K562 (cell line): Measurements from ENCODE around the gene PSME1. TPM values are rescaled to one million over a fixed set of nuclear protein-coding genes. Genes with fewer than 3 reads are reported as not detected.

ENCODE experiments used
- ATAC-seq: fragments of 200-7000 bp; cut with Tn5 transposase; 3 replicates; pipeline ENCODE4 v1.9.1; 2020; ENCODE audit warnings: moderate library complexity
- BruUV-seq: library from RNA; stranded (reverse); fragments of 400-500 nt; replicated peaks from 2 replicates; lab custom pipeline; 2021; lab: Mats Ljungman, UMichigan
- CTCF ChIA-PET: fragments of 300-600 bp; formaldehyde crosslinking; extraction: SDS; loops from one replicate; lab custom pipeline; 2021; ENCODE audit warnings: low intra/inter-chr PET ratio; lab: Yijun Ruan, JAX
- POLR2A ChIA-PET: fragments of 300-600, 350-650 bp; sonication (Branson Sonifier 250); formaldehyde crosslinking; extraction: SDS; loops from one replicate; lab custom pipeline; 2021; ENCODE audit warnings: antibody characterized with exemption, inconsistent platforms; lab: Yijun Ruan, JAX
- DNase-seq, 4 experiments: peaks; one replicate each; pipeline versions ENCODE4 v3.0.0 to v3.0.0-alpha.2; 2011 to 2018; ENCODE audit warnings: low spot score in 3 of 4, mixed read lengths in 3 of 4; ENCODE audit errors: extremely low read depth in 1 of 4
- FAIRE-seq: peaks from 2 replicates; lab custom pipeline; 2011; peaks lifted over from hg19 to GRCh38; lab: Jason Lieb, UNC
- H2AFZ ChIP-seq: 2 replicates; pipeline ENCODE4 v1.6.0; 2011; ENCODE audit warnings: low read depth, low read length, control low read depth, inconsistent platforms
- H3K27ac ChIP-seq: fragments of 200-600 bp; 3 replicates; pipeline ENCODE4 v1.8.0; 2011; ENCODE audit warnings: low read depth, mild to moderate bottlenecking, control low read depth, inconsistent platforms, low read length, moderate library complexity, mixed read lengths; ENCODE audit errors: extremely low read depth
- H3K27me3 ChIP-seq, 2 experiments: fragments of 300-600 bp in 1 of 2; 2 replicates in 1 of 2; 3 replicates in 1 of 2; pipeline versions ENCODE4 v1.6.0 to v1.8.0; 2011; ENCODE audit warnings: inconsistent platforms in 2 of 2, low read length in 2 of 2, mild to moderate bottlenecking in 1 of 2, mixed read lengths in 1 of 2, moderate library complexity in 1 of 2; ENCODE audit not compliant: control insufficient read depth in 2 of 2, insufficient read depth in 2 of 2
- H3K36me3 ChIP-seq: fragments of 300-600 bp; 3 replicates; pipeline ENCODE4 v1.8.0; 2011; ENCODE audit warnings: mild to moderate bottlenecking, low read length, inconsistent platforms; ENCODE audit not compliant: control insufficient read depth, insufficient read depth
- H3K4me1 ChIP-seq, 2 experiments: fragments of 200-600 bp in 1 of 2; replicated peaks in 1 of 2; 2 replicates in 1 of 2; 3 replicates in 1 of 2; pipeline versions ENCODE4 v1.5.1 to v1.8.0; 2011; ENCODE audit warnings: inconsistent platforms in 2 of 2, low read length in 2 of 2, mild to moderate bottlenecking in 1 of 2, mixed read lengths in 1 of 2, moderate library complexity in 1 of 2; ENCODE audit not compliant: control insufficient read depth in 2 of 2, insufficient read depth in 2 of 2
- H3K4me2 ChIP-seq: 2 replicates; pipeline ENCODE4 v1.6.1; 2011; ENCODE audit warnings: low read length, control low read depth, inconsistent platforms, mixed read lengths; ENCODE audit not compliant: insufficient read depth
- H3K4me3 ChIP-seq: fragments of 200-600 bp; sonication (generic), shearing (Covaris generic); 2 replicates; pipeline ENCODE4 v1.5.1; 2016; ENCODE audit warnings: control low read depth, inconsistent platforms
- H3K79me2 ChIP-seq: fragments of 200-600 bp; 3 replicates; pipeline ENCODE4 v1.8.0; 2011; ENCODE audit warnings: low read length, inconsistent platforms; ENCODE audit not compliant: control insufficient read depth, insufficient read depth
- H3K9ac ChIP-seq, 2 experiments: 2 replicates each; pipeline versions ENCODE4 v1.6.0 to v1.6.1; 2011; ENCODE audit warnings: low read depth in 2 of 2, low read length in 2 of 2, control low read depth in 1 of 2, inconsistent platforms in 1 of 2, mild to moderate bottlenecking in 1 of 2, mixed read lengths in 1 of 2; ENCODE audit not compliant: insufficient read depth in 1 of 2
- H3K9me1 ChIP-seq: one replicate; pipeline ENCODE4 v1.6.0; 2011; ENCODE audit warnings: inconsistent platforms, mild to moderate bottlenecking, low read length, moderate library complexity; ENCODE audit not compliant: control insufficient read depth, insufficient read depth
- H3K9me3 ChIP-seq: replicated peaks from 2 replicates; pipeline ENCODE4 v1.5.1; 2011; ENCODE audit warnings: low read depth, low read length, inconsistent platforms; ENCODE audit not compliant: control insufficient read depth, insufficient read depth
- H4K20me1 ChIP-seq: replicated peaks from 2 replicates; pipeline ENCODE4 v1.6.1; 2011; ENCODE audit warnings: low read length, inconsistent platforms, mixed read lengths; ENCODE audit not compliant: control insufficient read depth, insufficient read depth
- FOXP1 ChIP-seq: sonication (generic); formaldehyde crosslinking; IDR thresholded peaks from 2 replicates; pipeline ENCODE4 v1.8.0; 2022; ENCODE audit warnings: mild to moderate bottlenecking, missing genetic modification reagents
- KDM2B ChIP-seq: fragments of 250-450 bp; sonication (Bioruptor Pico); IDR thresholded peaks from 2 replicates; pipeline ENCODE4 v1.8.0; 2021; ENCODE audit warnings: mild to moderate bottlenecking, moderate library complexity
- NBN ChIP-seq: fragments of 450-650 bp; IDR thresholded peaks from 2 replicates; pipeline ENCODE4 v1.6.1; 2016; ENCODE audit warnings: low read depth, mild to moderate bottlenecking
- XRCC4 ChIP-seq: IDR thresholded peaks from one replicate; pipeline ENCODE4 v1.6.1; 2011; ENCODE audit not compliant: insufficient read depth, insufficient read length; ENCODE audit errors: extremely low read depth
- ZBTB43 ChIP-seq: sonication (generic); formaldehyde crosslinking; IDR thresholded peaks from 2 replicates; pipeline ENCODE4 v1.8.0; 2023; ENCODE audit warnings: mild to moderate bottlenecking, missing genetic modification reagents
- WGBS: fragments of 100-300 bp; shearing (Covaris generic); methylation state at CpG from one replicate; pipeline ENCODE4 v1.1.6; 2016; ENCODE audit warnings: low coverage, mixed read lengths; ENCODE audit not compliant: insufficient coverage; ENCODE audit errors: missing lambda C conversion rate; 5-methylcytosine and 5-hydroxymethylcytosine counted together
- in situ Hi-C: fragments of 300-500 bp; cut with MboI; formaldehyde crosslinking; loops from 4 replicates; pipeline ENCODE4 v1.15.0; 2018; ENCODE audit warnings: inconsistent platforms, mixed read lengths
- intact Hi-C: fragments of 100-400 bp; cut with micrococcal nuclease; formaldehyde crosslinking; loops from 2 replicates; pipeline ENCODE4 v1.14.2; 2022
- polyA plus RNA-seq, 8 experiments: library from polyadenylated mRNA; depleted of rRNA in 4 of 8; stranded (reverse) in 5 of 8; unstranded in 3 of 8; fragments of >200 nt; fragmentation: Nextera tagmentation in 2 of 8; fragmentation: Illumina TruSeq in 1 of 8; extraction: Ambion mirVana in 2 of 8; extraction: Trizol in 1 of 8; gene quantifications; 2 replicates each; pipeline versions ENCODE4 v1.2.1 to v1.2.3, GENCODE V29; 2011 to 2014; ENCODE audit warnings: inconsistent platforms in 1 of 8, missing spikeins in 1 of 8
- total RNA-seq, 7 experiments: library from RNA; depleted of rRNA in 6 of 7; stranded (reverse); fragments of >200 nt in 6 of 7; fragmentation: Illumina TruSeq in 2 of 7; extraction: Trizol in 2 of 7; gene quantifications; 2 replicates each; pipeline versions ENCODE4 v1.2.1 to v1.2.3, GENCODE V29; 2011 to 2021; ENCODE audit warnings: low replicate concordance in 1 of 7
- TF ChIP-seq, protein P1 (sequence below), 2 experiments: fragments of 450-650 bp in 1 of 2; sonication (generic) in 1 of 2; formaldehyde crosslinking in 1 of 2; IDR thresholded peaks in 1 of 2; conservative IDR thresholded peaks in 1 of 2; 2 replicates each; pipeline versions ENCODE4 v1.6.1 to v1.8.1; 2016 to 2023; ENCODE audit warnings: mild to moderate bottlenecking in 2 of 2, moderate library complexity in 2 of 2, inconsistent platforms in 1 of 2, missing genetic modification reagents in 1 of 2

The PSME1 gene
- total and polyA plus RNA-seq, 9 of the 15 experiments (the other 6 are each of a cell fraction or from before 2014, with no cell fraction given) = 20.3 to 180 (median 67.5) TPM

DNA sequence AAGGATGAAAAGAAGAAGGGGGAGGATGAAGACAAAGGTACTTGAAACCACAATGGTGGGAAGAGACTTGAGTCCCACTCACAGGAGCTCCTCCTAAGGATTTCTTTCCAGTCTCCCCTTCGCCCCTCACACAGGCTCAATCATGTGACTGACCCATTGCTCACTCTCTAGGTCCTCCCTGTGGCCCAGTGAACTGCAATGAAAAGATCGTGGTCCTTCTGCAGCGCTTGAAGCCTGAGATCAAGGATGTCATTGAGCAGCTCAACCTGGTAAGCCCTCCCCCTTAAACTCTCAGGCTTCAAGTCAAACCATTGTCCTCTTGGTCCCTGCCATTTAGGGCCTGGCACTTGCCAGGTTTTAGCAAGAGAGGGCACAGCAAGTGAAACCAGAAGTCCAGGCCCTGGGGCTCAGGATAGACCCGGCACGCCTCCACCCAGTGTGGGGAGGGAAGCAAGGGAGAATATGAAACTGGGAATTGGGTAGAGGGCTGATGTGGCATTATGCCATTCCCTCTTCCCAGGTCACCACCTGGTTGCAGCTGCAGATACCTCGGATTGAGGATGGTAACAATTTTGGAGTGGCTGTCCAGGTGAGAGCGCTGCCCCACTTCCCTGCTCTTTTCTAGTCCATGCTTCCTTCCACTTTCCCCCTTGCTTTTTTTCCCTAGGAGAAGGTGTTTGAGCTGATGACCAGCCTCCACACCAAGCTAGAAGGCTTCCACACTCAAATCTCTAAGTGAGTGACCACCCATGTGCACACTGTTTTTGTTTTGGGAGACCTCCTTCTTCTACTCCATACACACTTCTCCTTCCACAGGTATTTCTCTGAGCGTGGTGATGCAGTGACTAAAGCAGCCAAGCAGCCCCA is 1.8 kb downstream of the PSME1 start (continued):
- TF ChIP-seq ZBTB43 (CRISPR knock-in tag) (no peak), XRCC4 (no peak), KDM2B (CRISPR knock-in tag) (no peak), NBN (no peak)

GRCh38 chr14:24138396-24139271 is 2.6 kb downstream of the PSME1 start:
- Histone ChIP-seq H3K4me3 (no peak overlapping the region), H3K4me1 (peaks cover 19 to 36% of the 10 kb centered on the region in 2 experiments; a peak in 4 of 5 replicates), H3K4me2 (no peak overlapping the region), H2AFZ (no peak overlapping the region), H3K36me3 (peaks cover 34% of the 10 kb centered on the region), H3K79me2 (peaks cover 20% of the 10 kb centered on the region), H3K9me1 (no peaks in the 10 kb centered on the region), H4K20me1 (no peaks in the 10 kb centered on the region; the same call in 1 of the 2 replicates), H3K27ac (no peak overlapping the region), H3K9me3 (no peaks in the 10 kb centered on the region), H3K9ac (peak overlapping the region in 1 of 2 experiments; percentile 42; a peak in 1 of 4 replicates), H3K27me3 (no peaks in the 10 kb centered on the region)
- 86% methylated on average over 13 of the region's 13 CpGs for WGBS
- intact Hi-C loops (no loop called here), in situ Hi-C loops (no loop called here)
- DNase-seq (no peak), ATAC-seq (no peak), FAIRE-seq (no peak)
- ChIA-PET POLR2A (interaction anchor here (1.5 to 1.8 kb wide), 2 partner anchors 24 to 45 kb away, joined by 4 read pairs; partner anchors contain the start of genes DCAF11, NRL and PCK2), CTCF (no interaction called here)
- TF ChIP-seq, protein P1, sequence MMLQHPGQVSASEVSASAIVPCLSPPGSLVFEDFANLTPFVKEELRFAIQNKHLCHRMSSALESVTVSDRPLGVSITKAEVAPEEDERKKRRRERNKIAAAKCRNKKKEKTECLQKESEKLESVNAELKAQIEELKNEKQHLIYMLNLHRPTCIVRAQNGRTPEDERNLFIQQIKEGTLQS (IDR thresholded peaks at IDR 0.05) = 0 out of 2 replicates have a peak, but pooled peaks have one; percentile 12
- TF ChIP-seq, protein P1 (CRISPR knock-in tag; conservative IDR thresholded peaks at IDR 0.05) = no peak
- TF ChIP-seq FOXP1 (CRISPR knock-in tag) = no peak
- no TSS peak for BruUV-seq
